Eye (tissue), 1 donor: ENCODE results near the gene NOL8.
A peak's percentile ranks its signal among the peaks of the same experiment; 100 is the strongest.

ENCODE experiments used
- DNase-seq: peaks from one replicate; pipeline ENCODE4 v3.0.0-alpha.2; 2015

The NOL8 gene

GRCh38 chr9:92325269-92325990, at the start of gene NOL8, which contains the start of gene CENPP:
TSS of gene NOL8 (minus strand) at chr9:92325350. CDS start at chr9:92324161, 1,189 bp downstream.
TSS of gene CENPP (plus strand) at chr9:92325953.
- DNase-seq, result peak; percentile 98

GRCh38 chr9:92373167-92373566, 48.0 kb upstream of the NOL8 start:
- DNase-seq, result no peak

GRCh38 chr9:92369075-92369474, 43.9 kb upstream of the NOL8 start:
- DNase-seq, result no peak

GRCh38 chr9:92360083-92360482, 34.9 kb upstream of the NOL8 start:
- no peak for DNase-seq

GRCh38 chr9:92359394-92359995, 34.3 kb upstream of the NOL8 start:
- peak; percentile 24 for DNase-seq

- DNase-seq, result no peak
These were observed 27.9 kb upstream of the NOL8 start for GRCh38 chr9:92353051-92353450.

GRCh38 chr9:92350740-92351133, 25.6 kb upstream of the NOL8 start:
- no peak for DNase-seq

GRCh38 chr9:92349771-92350739, 24.9 kb upstream of the NOL8 start:
- DNase-seq, result peak; percentile 79

- no peak for DNase-seq
These were observed 20.4 kb upstream of the NOL8 start for GRCh38 chr9:92345582-92345981.

- DNase-seq, result no peak
These were observed 17.8 kb upstream of the NOL8 start for GRCh38 chr9:92342825-92343488.

- DNase-seq, result no peak
These were observed 16.4 kb upstream of the NOL8 start for GRCh38 chr9:92341578-92341977.

GRCh38 chr9:92333282-92333634, 8.1 kb upstream of the NOL8 start:
- no peak for DNase-seq

GRCh38 chr9:92332577-92333281, 7.6 kb upstream of the NOL8 start:
- peak; percentile 35 for DNase-seq

- peak; percentile 50 for DNase-seq
These were observed 3.1 kb upstream of the NOL8 start for GRCh38 chr9:92328225-92328624.

GRCh38 chr9:92327283-92327850, 2.2 kb upstream of the NOL8 start:
- no peak for DNase-seq

- no peak for DNase-seq
These were observed 896 bp upstream of the NOL8 start for GRCh38 chr9:92325991-92326500.

- no peak for DNase-seq
These were observed 271 bp downstream of the NOL8 start for GRCh38 chr9:92324889-92325268.

GRCh38 chr9:92324431-92324830, 719 bp downstream of the NOL8 start:
- DNase-seq, result no peak

- no peak for DNase-seq
These were observed 9.7 kb downstream of the NOL8 start for GRCh38 chr9:92315456-92315855.

GRCh38 chr9:92313624-92314012, 11.5 kb downstream of the NOL8 start:
- no peak for DNase-seq

- no peak for DNase-seq
These were observed 12.1 kb downstream of the NOL8 start for GRCh38 chr9:92312887-92313623.
